Right lung (tissue), 10 donors: ENCODE results near the gene CHRNB1. TPM values are rescaled to one million over a fixed set of nuclear protein-coding genes. Genes with fewer than 3 reads are reported as not detected.

ENCODE experiments used
- DNase-seq, 2 donors: peaks; one replicate each; pipeline ENCODE4 v3.0.0-alpha.2; 2013
- long read RNA-seq, 8 donors: transcript quantifications; one replicate each; lab custom pipeline, GENCODE V29; 2026
- polyA plus RNA-seq, 5 donors: library from polyadenylated mRNA; unstranded; fragments of 120-200 nt; gene quantifications; one replicate each; pipeline versions ENCODE4 v1.2.1 to v1.2.3, GENCODE V29; 2013; ENCODE audit warnings: inconsistent platforms in 1 of 5, low replicate concordance in 1 of 5; ENCODE audit not compliant: insufficient read length in 5 of 5, insufficient read depth in 1 of 5

Gene CHRNB1
- polyA plus RNA-seq = 10 to 100 TPM in 3 of 5 donors, 1 to 10 TPM in 2; 9.0 to 14.8 (median 10.5) TPM
- long read RNA-seq, donor 1, transcript CHRNB1-207 (2 exons, 1,095 nt) = major isoform, 6 of 6 reads
- long read RNA-seq, donor 1, partial matches to known transcripts = 0 of 6 reads
- long read RNA-seq, donor 1, other reads (novel, unspliced or antisense) = 0 of 6 reads
- long read RNA-seq, donor 2, partial matches to known transcripts = 0 of 3 reads
- long read RNA-seq, donor 2, other reads (novel, unspliced or antisense) = 0 of 3 reads
- long read RNA-seq, donor 3, transcript CHRNB1-207 (2 exons, 1,095 nt) = major isoform, 5 of 5 reads
- long read RNA-seq, donor 3, partial matches to known transcripts = 0 of 5 reads
- long read RNA-seq, donor 3, other reads (novel, unspliced or antisense) = 0 of 5 reads
- long read RNA-seq, donor 4, partial matches to known transcripts = 0 of 1 reads
- long read RNA-seq, donor 4, other reads (novel, unspliced or antisense) = 0 of 1 reads
- long read RNA-seq, donor 5, transcript CHRNB1-207 (2 exons, 1,095 nt) = major isoform, 5 of 5 reads
- long read RNA-seq, donor 5, partial matches to known transcripts = 0 of 5 reads
- long read RNA-seq, donor 5, other reads (novel, unspliced or antisense) = 0 of 5 reads
- long read RNA-seq, donor 6, transcript CHRNB1-207 (2 exons, 1,095 nt) = major isoform, 6 of 7 reads
- long read RNA-seq, donor 6, partial matches to known transcripts = 0 of 7 reads
- long read RNA-seq, donor 6, other reads (novel, unspliced or antisense) = 0 of 7 reads
- long read RNA-seq, donor 7, partial matches to known transcripts = 0 of 4 reads
- long read RNA-seq, donor 7, other reads (novel, unspliced or antisense) = 0 of 4 reads
- long read RNA-seq, donor 8, partial matches to known transcripts = 0 of 1 reads
- long read RNA-seq, donor 8, other reads (novel, unspliced or antisense) = 0 of 1 reads

GRCh38 chr17:7444682-7445618 is at the start of gene CHRNB1:
TSS of gene CHRNB1 (plus strand) at chr17:7445061. CDS start at chr17:7445128, 67 bp downstream.
- no peak for DNase-seq

- no peak for DNase-seq
Measured at GRCh38 chr17:7396147-7396546, 48.7 kb upstream of the CHRNB1 start.

- DNase-seq = no peak
Measured at GRCh38 chr17:7398612-7399011, 46.2 kb upstream of the CHRNB1 start.

GRCh38 chr17:7403043-7403726 is 41.7 kb upstream of the CHRNB1 start:
- DNase-seq = no peak

GRCh38 chr17:7403727-7403976 is 41.2 kb upstream of the CHRNB1 start:
- no peak for DNase-seq

GRCh38 chr17:7403977-7404736 is 40.7 kb upstream of the CHRNB1 start, which contains the start of gene TMEM256:
TSS of gene TMEM256 (minus strand) at chr17:7404097. CDS start at chr17:7404084, 13 bp downstream.
- peak; percentile 98 to 99 for DNase-seq

GRCh38 chr17:7404737-7405349 is 40.0 kb upstream of the CHRNB1 start:
- DNase-seq = no peak

- DNase-seq = no peak
Measured at GRCh38 chr17:7405350-7406234, 39.3 kb upstream of the CHRNB1 start.

- no peak for DNase-seq
Measured at GRCh38 chr17:7406235-7406825, 38.5 kb upstream of the CHRNB1 start.

- DNase-seq = no peak
Measured at GRCh38 chr17:7407082-7407481, 37.8 kb upstream of the CHRNB1 start.

- DNase-seq = no peak
Measured at GRCh38 chr17:7407485-7408251, 37.2 kb upstream of the CHRNB1 start, which contains the start of gene NLGN2. TSS of gene NLGN2 (plus strand) at chr17:7407845. CDS start at chr17:7408256, 411 bp downstream.

- no peak for DNase-seq
Measured at GRCh38 chr17:7408252-7408727, 36.6 kb upstream of the CHRNB1 start.

GRCh38 chr17:7408863-7409262 is 36.0 kb upstream of the CHRNB1 start:
- no peak for DNase-seq

- DNase-seq = no peak
Measured at GRCh38 chr17:7409716-7410115, 35.1 kb upstream of the CHRNB1 start.

- no peak for DNase-seq
Measured at GRCh38 chr17:7410634-7411426, 34.0 kb upstream of the CHRNB1 start.

- DNase-seq = no peak
Measured at GRCh38 chr17:7411427-7411750, 33.5 kb upstream of the CHRNB1 start.
